Neural cell (in vitro differentiated cells): ENCODE data around the gene PBX2. TPM values are rescaled to one million over a fixed set of nuclear protein-coding genes. Genes with fewer than 3 reads are reported as not detected.

Experiments used
- H2AFZ ChIP-seq: fragments of 200-600, 300-800 bp; sonication (generic), shearing (Covaris generic); 2 replicates; pipeline ENCODE4 v1.6.0; 2014; ENCODE audit warnings: low read depth, mild to moderate bottlenecking, antibody characterized with exemption, low read length, moderate library complexity
- H3F3A ChIP-seq: fragments of 200-600 bp; shearing (Covaris generic); 2 replicates; pipeline ENCODE4 v1.6.1; 2016; ENCODE audit warnings: mild to moderate bottlenecking, moderate library complexity, mixed read lengths, antibody characterized with exemption, low read length; ENCODE audit not compliant: insufficient read depth, poor library complexity, severe bottlenecking
- H3K27ac ChIP-seq: fragments of 200-600, 300-800 bp; sonication (generic), shearing (Covaris generic); 2 replicates; pipeline ENCODE4 v1.5.1; 2014; ENCODE audit warnings: mild to moderate bottlenecking, low read length, moderate library complexity
- H3K27me3 ChIP-seq: fragments of 300-800, 200-600 bp; sonication (generic), shearing (Covaris generic); 2 replicates; pipeline ENCODE4 v1.6.0; 2014; ENCODE audit warnings: mild to moderate bottlenecking, low read depth, low read length, moderate library complexity; ENCODE audit not compliant: insufficient read depth
- H3K36me3 ChIP-seq: fragments of 300-800, 200-600 bp; sonication (generic), shearing (Covaris generic); 2 replicates; pipeline ENCODE4 v1.5.1; 2014; ENCODE audit warnings: mild to moderate bottlenecking, antibody characterized with exemption, low read length, moderate library complexity; ENCODE audit not compliant: insufficient read depth
- H3K4me2 ChIP-seq: fragments of 300-800, 200-600 bp; sonication (generic), shearing (Covaris generic); 2 replicates; pipeline ENCODE4 v1.6.0; 2014; ENCODE audit warnings: mild to moderate bottlenecking, low read length
- H3K4me3 ChIP-seq: fragments of 300-800, 200-600 bp; sonication (generic), shearing (Covaris generic); 2 replicates; pipeline ENCODE4 v1.5.1; 2014; ENCODE audit warnings: mild to moderate bottlenecking, low read length, moderate library complexity
- H3K79me2 ChIP-seq: fragments of 200-600 bp; shearing (Covaris generic); replicated peaks from 2 replicates; pipeline ENCODE4 v1.6.0; 2014; ENCODE audit warnings: mild to moderate bottlenecking, low read length, moderate library complexity; ENCODE audit not compliant: insufficient read depth
- H3K9ac ChIP-seq: fragments of 300-800, 200-600 bp; sonication (generic), shearing (Covaris generic); 2 replicates; pipeline ENCODE4 v1.6.1; 2016; ENCODE audit warnings: mild to moderate bottlenecking, low read length, mixed read lengths
- H3K9me2 ChIP-seq: fragments of 200-600 bp; shearing (Covaris generic); 2 replicates; pipeline ENCODE4 v1.6.1; 2016; ENCODE audit warnings: mild to moderate bottlenecking, low read length, mixed read lengths; ENCODE audit not compliant: insufficient read depth
- H3K9me3 ChIP-seq: fragments of 200-600, 300-800 bp; sonication (generic), shearing (Covaris generic); 2 replicates; pipeline ENCODE4 v1.6.1; 2016; ENCODE audit warnings: mild to moderate bottlenecking, mixed run types, low read length, moderate library complexity, mixed read lengths
- H4K20me1 ChIP-seq: fragments of 200-600 bp; shearing (Covaris generic); 2 replicates; pipeline ENCODE4 v1.6.1; 2016; ENCODE audit warnings: mild to moderate bottlenecking, mixed run types; ENCODE audit not compliant: insufficient read depth
- CTCF ChIP-seq: fragments of 450-650 bp; IDR thresholded peaks from 2 replicates; pipeline ENCODE4 v1.5.1; 2014; ENCODE audit warnings: antibody characterized with exemption, mild to moderate bottlenecking, moderate library complexity; ENCODE audit not compliant: poor library complexity, severe bottlenecking
- EP300 ChIP-seq: fragments of 450-650 bp; conservative IDR thresholded peaks from 2 replicates; pipeline ENCODE4 v1.6.1; 2014; ENCODE audit warnings: antibody characterized with exemption, mild to moderate bottlenecking, moderate library complexity; ENCODE audit not compliant: poor library complexity, severe bottlenecking
- EZH2 ChIP-seq: fragments of 200-600, 300-800 bp; shearing (Covaris generic), sonication (generic); IDR thresholded peaks from 2 replicates; pipeline ENCODE4 v1.6.1; 2014; ENCODE audit warnings: antibody characterized with exemption, low read length, borderline replicate concordance, mild to moderate bottlenecking; ENCODE audit not compliant: insufficient read depth, poor library complexity, severe bottlenecking
- MXI1 ChIP-seq: fragments of 450-650 bp; conservative IDR thresholded peaks from 2 replicates; pipeline ENCODE4 v1.6.1; 2014; ENCODE audit warnings: antibody characterized with exemption, mild to moderate bottlenecking; ENCODE audit not compliant: poor library complexity, severe bottlenecking
- POLR2AphosphoS5 ChIP-seq: IDR thresholded peaks from 2 replicates; pipeline ENCODE4 v1.6.1; 2012
- RAD21 ChIP-seq: fragments of 450-650 bp; conservative IDR thresholded peaks from 2 replicates; pipeline ENCODE4 v1.6.1; 2014; ENCODE audit warnings: antibody characterized with exemption, mild to moderate bottlenecking, moderate library complexity
- SMC3 ChIP-seq: fragments of 450-650 bp; conservative IDR thresholded peaks from 2 replicates; pipeline ENCODE4 v1.6.1; 2014; ENCODE audit warnings: antibody characterized with exemption, mild to moderate bottlenecking, moderate library complexity; ENCODE audit not compliant: poor library complexity
- TAF1 ChIP-seq: IDR thresholded peaks from 2 replicates; pipeline ENCODE4 v1.6.1; 2012; ENCODE audit warnings: low read depth
- polyA plus RNA-seq: library from polyadenylated mRNA; depleted of rRNA; stranded (reverse); fragments of >200 nt; gene quantifications from 2 replicates; pipeline ENCODE4 v1.2.3, GENCODE V29; 2014
- TF ChIP-seq, protein P1 (sequence below): IDR thresholded peaks from 2 replicates; pipeline ENCODE4 v1.6.1; 2012; ENCODE audit warnings: borderline replicate concordance

PBX2 gene
- polyA plus RNA-seq, 1 donor from 2014 or later: 53.2 TPM

DNA sequence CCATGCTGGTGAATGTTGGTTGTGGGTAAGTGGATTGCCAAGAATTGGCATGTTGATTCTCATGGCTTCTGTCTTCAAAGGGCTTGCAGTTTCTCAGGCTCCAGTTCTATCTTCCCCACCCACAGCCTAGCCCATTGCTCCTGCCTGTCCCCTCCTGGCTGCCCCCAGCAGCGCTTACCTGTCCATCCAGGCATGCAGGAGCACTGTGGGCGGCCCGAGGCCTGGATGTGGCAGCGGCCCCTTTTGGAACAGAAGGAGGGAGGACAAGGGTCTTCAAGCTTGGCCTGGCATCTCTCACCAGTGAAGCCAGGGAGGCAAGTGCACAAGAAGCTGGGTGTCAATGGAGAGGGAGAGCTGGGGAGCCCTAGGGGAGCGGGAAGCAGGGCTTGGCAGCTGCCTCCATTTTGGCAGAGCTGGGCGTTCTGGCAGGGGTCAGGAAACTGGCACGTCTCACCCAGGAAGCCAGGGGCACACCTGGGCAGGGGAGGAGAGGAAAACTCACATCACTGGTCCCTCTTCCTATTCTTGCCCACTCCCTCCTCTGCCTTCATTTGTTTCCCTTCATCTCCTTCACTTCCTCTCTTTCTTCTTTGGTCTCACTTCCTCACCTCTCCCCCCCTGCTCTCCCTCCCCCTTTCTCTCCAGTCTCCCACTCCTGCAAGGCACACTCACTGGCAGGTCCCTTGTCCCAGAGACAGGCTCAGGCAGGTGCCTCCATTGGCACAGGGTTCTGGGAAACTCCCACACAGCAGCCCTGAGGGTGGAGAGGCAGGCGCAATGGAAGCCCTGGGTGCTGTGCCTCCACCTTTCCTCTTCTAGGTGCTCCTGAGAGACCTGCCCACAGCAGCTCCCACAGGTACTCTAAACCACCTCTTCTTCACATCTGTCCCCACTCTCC, 32.6 kb upstream of the PBX2 start:
- Histone ChIP-seq H3K9me2 (no peaks in the 10 kb centered on the region), H3K27ac (no peak overlapping the region), H3F3A (no peaks in the 10 kb centered on the region), H3K79me2 (no peaks in the 10 kb centered on the region), H3K9me3 (no peaks in the 10 kb centered on the region), H3K9ac (no peak overlapping the region), H3K27me3 (no peaks in the 10 kb centered on the region), H2AFZ (no peak overlapping the region), H3K4me3 (no peak overlapping the region), H4K20me1 (no peaks in the 10 kb centered on the region), H3K4me2 (no peak overlapping the region), H3K36me3 (no peaks in the 10 kb centered on the region)
- no peak for TF ChIP-seq EP300
- TF ChIP-seq MXI1: no peak
- TF ChIP-seq CTCF: no peak
- no peak for TF ChIP-seq SMC3
- no peak for TF ChIP-seq EZH2
- no peak for TF ChIP-seq TAF1
- TF ChIP-seq, protein P1, sequence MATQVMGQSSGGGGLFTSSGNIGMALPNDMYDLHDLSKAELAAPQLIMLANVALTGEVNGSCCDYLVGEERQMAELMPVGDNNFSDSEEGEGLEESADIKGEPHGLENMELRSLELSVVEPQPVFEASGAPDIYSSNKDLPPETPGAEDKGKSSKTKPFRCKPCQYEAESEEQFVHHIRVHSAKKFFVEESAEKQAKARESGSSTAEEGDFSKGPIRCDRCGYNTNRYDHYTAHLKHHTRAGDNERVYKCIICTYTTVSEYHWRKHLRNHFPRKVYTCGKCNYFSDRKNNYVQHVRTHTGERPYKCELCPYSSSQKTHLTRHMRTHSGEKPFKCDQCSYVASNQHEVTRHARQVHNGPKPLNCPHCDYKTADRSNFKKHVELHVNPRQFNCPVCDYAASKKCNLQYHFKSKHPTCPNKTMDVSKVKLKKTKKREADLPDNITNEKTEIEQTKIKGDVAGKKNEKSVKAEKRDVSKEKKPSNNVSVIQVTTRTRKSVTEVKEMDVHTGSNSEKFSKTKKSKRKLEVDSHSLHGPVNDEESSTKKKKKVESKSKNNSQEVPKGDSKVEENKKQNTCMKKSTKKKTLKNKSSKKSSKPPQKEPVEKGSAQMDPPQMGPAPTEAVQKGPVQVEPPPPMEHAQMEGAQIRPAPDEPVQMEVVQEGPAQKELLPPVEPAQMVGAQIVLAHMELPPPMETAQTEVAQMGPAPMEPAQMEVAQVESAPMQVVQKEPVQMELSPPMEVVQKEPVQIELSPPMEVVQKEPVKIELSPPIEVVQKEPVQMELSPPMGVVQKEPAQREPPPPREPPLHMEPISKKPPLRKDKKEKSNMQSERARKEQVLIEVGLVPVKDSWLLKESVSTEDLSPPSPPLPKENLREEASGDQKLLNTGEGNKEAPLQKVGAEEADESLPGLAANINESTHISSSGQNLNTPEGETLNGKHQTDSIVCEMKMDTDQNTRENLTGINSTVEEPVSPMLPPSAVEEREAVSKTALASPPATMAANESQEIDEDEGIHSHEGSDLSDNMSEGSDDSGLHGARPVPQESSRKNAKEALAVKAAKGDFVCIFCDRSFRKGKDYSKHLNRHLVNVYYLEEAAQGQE: no peak
- no peak for TF ChIP-seq POLR2AphosphoS5
- TF ChIP-seq RAD21: no peak

- H3K36me3 ChIP-seq: no peaks in the 10 kb centered on the region
- H3F3A ChIP-seq: no peaks in the 10 kb centered on the region
- no peak overlapping the region for H2AFZ ChIP-seq
- no peak overlapping the region for H3K9ac ChIP-seq
- TF ChIP-seq EZH2 (no peak), TAF1 (no peak), RAD21 (no peak), CTCF (no peak), MXI1 (no peak), SMC3 (no peak), POLR2AphosphoS5 (no peak), EP300 (no peak)
- TF ChIP-seq, protein P1: no peak
- H3K27ac ChIP-seq: no peak overlapping the region
- H3K4me3 ChIP-seq: no peak overlapping the region
- H3K9me3 ChIP-seq: no peaks in the 10 kb centered on the region
- no peaks in the 10 kb centered on the region for H3K79me2 ChIP-seq
- H4K20me1 ChIP-seq: no peaks in the 10 kb centered on the region
- H3K9me2 ChIP-seq: no peaks in the 10 kb centered on the region
- H3K4me2 ChIP-seq: no peak overlapping the region
- no peaks in the 10 kb centered on the region for H3K27me3 ChIP-seq
These were observed 30.0 kb upstream of the PBX2 start for GRCh38 chr6:32220021-32220420.
